Mucosa of descending colon (tissue), 3 donors: ENCODE measurements around the gene PRPF38A. TPM values are rescaled to one million over a fixed set of nuclear protein-coding genes. Genes with fewer than 3 reads are reported as not detected.

Experiments
- ATAC-seq: fragments of 200-7000 bp; cut with Tn5 transposase; one replicate; pipeline ENCODE4 v1.9.1; 2020; ENCODE audit warnings: mild to moderate bottlenecking, moderate library complexity
- DNase-seq, 3 donors: peaks; one replicate each; pipeline ENCODE4 v3.0.0-alpha.2; 2020
- H3K36me3 ChIP-seq: fragments of 200-600 bp; one replicate; pipeline ENCODE4 v1.8.0; 2021; ENCODE audit warnings: low read depth, mild to moderate bottlenecking
- H3K4me1 ChIP-seq: fragments of 200-600 bp; one replicate; pipeline ENCODE4 v1.8.0; 2021; ENCODE audit warnings: low read depth, mild to moderate bottlenecking
- H3K4me3 ChIP-seq: fragments of 200-600 bp; one replicate; pipeline ENCODE4 v1.8.0; 2021; ENCODE audit warnings: mild to moderate bottlenecking
- H3K9me3 ChIP-seq: fragments of 200-600 bp; one replicate; pipeline ENCODE4 v1.8.0; 2021; ENCODE audit warnings: mild to moderate bottlenecking
- intact Hi-C, 2 donors: fragments of 100-400 bp; cut with DNase I in 1 of 2; cut with micrococcal nuclease in 1 of 2; formaldehyde crosslinking; loops; one replicate each; pipeline versions ENCODE4 v1.11.0 to v1.11.1; 2022; cut with DNase I, micrococcal nuclease
- total RNA-seq, 3 donors: library from RNA; stranded (reverse); fragmentation: NEBNext Ultra II Directional in 2 of 3; extraction: Animal tissue kit (Norgen Biotek cat#: 25700) in 2 of 3; gene quantifications; one replicate each; pipeline versions ENCODE4 v1.2.1 to v1.2.4, GENCODE V29; 2021 to 2023
- TF ChIP-seq, protein P1 (sequence below): fragments of 200-600 bp; IDR thresholded peaks from one replicate; pipeline ENCODE4 v1.8.0; 2022; ENCODE audit warnings: antibody characterized with exemption, mild to moderate bottlenecking
- donor health status: DM: no; HTN: no; CAD: no; lungs with moderate emphysema.
- donor health status: DM: no; HTN: no; CAD: no.
- donor health status: DM: no; HTN: yes; CAD: no.

Gene PRPF38A
- total RNA-seq, 3 donors from 2014 or later = 44.9 to 58.2 (median 45.2) TPM

- no peaks in the 10 kb centered on the region for H3K4me1 ChIP-seq
- DNase-seq (no peak), ATAC-seq (peak; percentile 65)
- no peaks in the 10 kb centered on the region for H3K9me3 ChIP-seq
- peaks cover 12% of the 10 kb centered on the region for H3K36me3 ChIP-seq
- intact Hi-C loops = no loop called here
- TF ChIP-seq, protein P1, sequence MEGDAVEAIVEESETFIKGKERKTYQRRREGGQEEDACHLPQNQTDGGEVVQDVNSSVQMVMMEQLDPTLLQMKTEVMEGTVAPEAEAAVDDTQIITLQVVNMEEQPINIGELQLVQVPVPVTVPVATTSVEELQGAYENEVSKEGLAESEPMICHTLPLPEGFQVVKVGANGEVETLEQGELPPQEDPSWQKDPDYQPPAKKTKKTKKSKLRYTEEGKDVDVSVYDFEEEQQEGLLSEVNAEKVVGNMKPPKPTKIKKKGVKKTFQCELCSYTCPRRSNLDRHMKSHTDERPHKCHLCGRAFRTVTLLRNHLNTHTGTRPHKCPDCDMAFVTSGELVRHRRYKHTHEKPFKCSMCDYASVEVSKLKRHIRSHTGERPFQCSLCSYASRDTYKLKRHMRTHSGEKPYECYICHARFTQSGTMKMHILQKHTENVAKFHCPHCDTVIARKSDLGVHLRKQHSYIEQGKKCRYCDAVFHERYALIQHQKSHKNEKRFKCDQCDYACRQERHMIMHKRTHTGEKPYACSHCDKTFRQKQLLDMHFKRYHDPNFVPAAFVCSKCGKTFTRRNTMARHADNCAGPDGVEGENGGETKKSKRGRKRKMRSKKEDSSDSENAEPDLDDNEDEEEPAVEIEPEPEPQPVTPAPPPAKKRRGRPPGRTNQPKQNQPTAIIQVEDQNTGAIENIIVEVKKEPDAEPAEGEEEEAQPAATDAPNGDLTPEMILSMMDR = no peak
- no peak overlapping the region for H3K4me3 ChIP-seq
These were observed 16.3 kb downstream of the PRPF38A start for GRCh38 chr1:52420713-52421112.

DNA sequence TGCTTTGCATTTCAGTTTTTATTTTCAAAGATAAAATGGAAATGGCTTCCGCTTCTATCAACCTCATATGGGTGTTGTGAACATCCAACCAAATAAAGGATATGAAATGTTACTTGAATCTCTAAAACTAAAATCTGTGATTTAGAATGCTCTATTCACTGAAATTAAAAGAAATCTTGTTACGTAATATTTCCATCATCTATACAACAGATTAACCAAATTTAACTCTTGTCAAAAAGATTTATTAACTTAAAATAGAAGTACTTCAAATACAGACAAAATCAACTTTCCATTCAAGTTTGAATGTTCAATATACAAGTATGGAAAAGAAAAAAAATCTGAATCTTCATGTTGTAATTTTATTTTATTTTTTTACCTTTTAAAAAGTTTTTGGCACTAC is 18.7 kb downstream of the PRPF38A start:
- intact Hi-C loops = no loop called here

GRCh38 chr1:52423771-52424170 is 19.4 kb downstream of the PRPF38A start:
- no peaks in the 10 kb centered on the region for H3K9me3 ChIP-seq
- TF ChIP-seq, protein P1 = no peak
- intact Hi-C loops = no loop called here
- H3K36me3 ChIP-seq = no peaks in the 10 kb centered on the region
- H3K4me3 ChIP-seq = no peak overlapping the region
- DNase-seq = no peak
- ATAC-seq = peak; percentile 66
- H3K4me1 ChIP-seq = no peaks in the 10 kb centered on the region

More for the DNA sequence above, 18.7 kb downstream of the PRPF38A start:
- H3K4me1 ChIP-seq = no peaks in the 10 kb centered on the region
- DNase-seq (no peak), ATAC-seq (no peak)
- no peaks in the 10 kb centered on the region for H3K9me3 ChIP-seq
- H3K36me3 ChIP-seq = peaks cover 4% of the 10 kb centered on the region
- TF ChIP-seq, protein P1 = no peak
- no peak overlapping the region for H3K4me3 ChIP-seq

- TF ChIP-seq, protein P1 = no peak
- Histone ChIP-seq H3K9me3 (no peaks in the 10 kb centered on the region), H3K4me3 (no peak overlapping the region), H3K4me1 (no peaks in the 10 kb centered on the region), H3K36me3 (no peaks in the 10 kb centered on the region)
- DNase-seq (no peak), ATAC-seq (peak; percentile 58)
- intact Hi-C loops = no loop called here
These were observed 19.8 kb downstream of the PRPF38A start for GRCh38 chr1:52424231-52424636.

GRCh38 chr1:52424813-52425212 is 20.4 kb downstream of the PRPF38A start:
- intact Hi-C loops = no loop called here
- ATAC-seq = no peak
- Histone ChIP-seq H3K4me1 (no peaks in the 10 kb centered on the region), H3K4me3 (no peak overlapping the region), H3K9me3 (no peaks in the 10 kb centered on the region), H3K36me3 (no peaks in the 10 kb centered on the region)
- DNase-seq = no peak
- TF ChIP-seq, protein P1 = no peak

GRCh38 chr1:52426371-52426770 is 22.0 kb downstream of the PRPF38A start:
- Histone ChIP-seq H3K4me3 (no peak overlapping the region), H3K9me3 (no peaks in the 10 kb centered on the region), H3K4me1 (no peaks in the 10 kb centered on the region), H3K36me3 (no peaks in the 10 kb centered on the region)
- intact Hi-C loops = no loop called here
- TF ChIP-seq, protein P1 = no peak
- ATAC-seq = no peak
- DNase-seq = no peak
